Measurements from ENCODE around the gene PDE4D.

- TF ChIP-seq CTCF (IDR thresholded peaks at IDR 0.05) = no peak
- no peak for TF ChIP-seq EP300 (IDR thresholded peaks at IDR 0.05)
- no peak for TF ChIP-seq POLR2A (IDR thresholded peaks at IDR 0.05)
Measured at GRCh38 chr5:59767681-59768151, 125.8 kb downstream of the PDE4D start.

Measured in tibial nerve (tissue), 4 donors.